C4-2B (cell line): ENCODE measurements around the gene SOBP.
"Not testable (repeated sequence)": the region's sequence is repeated elsewhere in the genome, so short reads cannot be mapped to it uniquely, and the experiment has no call there.

Source experiments
- CTCF ChIP-seq: fragments of 450-650 bp; conservative IDR thresholded peaks from 2 replicates; pipeline ENCODE4 v1.5.1; 2017; ENCODE audit warnings: mild to moderate bottlenecking
- ZFX ChIP-seq: fragments of 450-650 bp; IDR thresholded peaks from 2 replicates; pipeline ENCODE4 v1.6.1; 2017

- not testable (repeated sequence) for TF ChIP-seq CTCF, ZFX
Observed at GRCh38 chr6:107553121-107553520, 63.2 kb downstream of the SOBP start.
